ENCODE results near the gene MFNG.

Gene MFNG

DNA sequence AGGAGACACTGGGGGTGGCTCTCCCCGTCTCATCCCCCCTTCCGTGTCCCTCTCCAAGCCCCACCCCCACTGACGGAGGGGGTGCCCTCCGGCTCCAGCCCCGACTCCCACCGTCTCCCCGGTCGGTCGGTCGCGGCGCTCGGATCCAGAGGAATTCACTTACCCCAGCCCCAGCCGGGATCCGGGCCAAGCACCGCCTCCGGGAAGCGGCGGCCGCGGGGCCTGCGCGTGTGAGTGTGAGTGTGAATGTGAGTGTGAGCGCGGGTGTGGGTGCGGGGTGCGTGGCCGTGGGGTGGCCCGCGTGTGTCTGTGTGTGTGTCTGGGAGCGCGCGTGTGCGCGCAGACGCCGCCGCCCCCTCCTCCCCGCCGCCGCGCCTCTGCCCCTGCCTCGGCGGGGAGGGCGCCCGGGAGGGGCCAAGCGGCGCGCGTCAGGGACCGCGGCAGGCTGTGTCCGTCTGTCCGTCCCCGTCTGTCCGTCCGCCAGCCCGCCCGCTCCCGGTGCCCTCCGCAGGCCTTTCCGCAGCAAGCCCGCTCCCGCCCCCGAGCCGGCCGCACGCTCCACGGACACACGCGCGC lies 59.0 kb downstream of the MFNG start, which contains the start of gene ELFN2 (continued):
- no peak for TF ChIP-seq ZNF561 (tag by site-specific recombination; IDR thresholded peaks at IDR 0.05; ENCODE audit: borderline replicate concordance)
- TF ChIP-seq, protein P1, sequence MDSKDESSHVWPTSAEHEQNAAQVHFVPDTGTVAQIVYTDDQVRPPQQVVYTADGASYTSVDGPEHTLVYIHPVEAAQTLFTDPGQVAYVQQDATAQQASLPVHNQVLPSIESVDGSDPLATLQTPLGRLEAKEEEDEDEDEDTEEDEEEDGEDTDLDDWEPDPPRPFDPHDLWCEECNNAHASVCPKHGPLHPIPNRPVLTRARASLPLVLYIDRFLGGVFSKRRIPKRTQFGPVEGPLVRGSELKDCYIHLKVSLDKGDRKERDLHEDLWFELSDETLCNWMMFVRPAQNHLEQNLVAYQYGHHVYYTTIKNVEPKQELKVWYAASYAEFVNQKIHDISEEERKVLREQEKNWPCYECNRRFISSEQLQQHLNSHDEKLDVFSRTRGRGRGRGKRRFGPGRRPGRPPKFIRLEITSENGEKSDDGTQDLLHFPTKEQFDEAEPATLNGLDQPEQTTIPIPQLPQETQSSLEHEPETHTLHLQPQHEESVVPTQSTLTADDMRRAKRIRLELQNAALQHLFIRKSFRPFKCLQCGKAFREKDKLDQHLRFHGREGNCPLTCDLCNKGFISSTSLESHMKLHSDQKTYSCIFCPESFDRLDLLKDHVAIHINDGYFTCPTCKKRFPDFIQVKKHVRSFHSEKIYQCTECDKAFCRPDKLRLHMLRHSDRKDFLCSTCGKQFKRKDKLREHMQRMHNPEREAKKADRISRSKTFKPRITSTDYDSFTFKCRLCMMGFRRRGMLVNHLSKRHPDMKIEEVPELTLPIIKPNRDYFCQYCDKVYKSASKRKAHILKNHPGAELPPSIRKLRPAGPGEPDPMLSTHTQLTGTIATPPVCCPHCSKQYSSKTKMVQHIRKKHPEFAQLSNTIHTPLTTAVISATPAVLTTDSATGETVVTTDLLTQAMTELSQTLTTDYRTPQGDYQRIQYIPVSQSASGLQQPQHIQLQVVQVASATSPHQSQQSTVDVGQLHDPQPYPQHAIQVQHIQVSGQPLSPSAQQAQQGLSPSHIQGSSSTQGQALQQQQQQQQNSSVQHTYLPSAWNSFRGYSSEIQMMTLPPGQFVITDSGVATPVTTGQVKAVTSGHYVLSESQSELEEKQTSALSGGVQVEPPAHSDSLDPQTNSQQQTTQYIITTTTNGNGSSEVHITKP (tag by site-specific recombination; IDR thresholded peaks at IDR 0.05) = no peak
- no peak for TF ChIP-seq ZNF837 (tag by site-specific recombination; IDR thresholded peaks at IDR 0.05)
- TF ChIP-seq EGR2 (tag by site-specific recombination; IDR thresholded peaks at IDR 0.05; ENCODE audit: low read depth) = peak; percentile 88
- TF ChIP-seq ZBTB7A (tag by site-specific recombination; IDR thresholded peaks at IDR 0.05; ENCODE audit: low read depth) = 0 out of 2 replicates have a peak, but pooled peaks have one; percentile 31
- TF ChIP-seq, protein P2, sequence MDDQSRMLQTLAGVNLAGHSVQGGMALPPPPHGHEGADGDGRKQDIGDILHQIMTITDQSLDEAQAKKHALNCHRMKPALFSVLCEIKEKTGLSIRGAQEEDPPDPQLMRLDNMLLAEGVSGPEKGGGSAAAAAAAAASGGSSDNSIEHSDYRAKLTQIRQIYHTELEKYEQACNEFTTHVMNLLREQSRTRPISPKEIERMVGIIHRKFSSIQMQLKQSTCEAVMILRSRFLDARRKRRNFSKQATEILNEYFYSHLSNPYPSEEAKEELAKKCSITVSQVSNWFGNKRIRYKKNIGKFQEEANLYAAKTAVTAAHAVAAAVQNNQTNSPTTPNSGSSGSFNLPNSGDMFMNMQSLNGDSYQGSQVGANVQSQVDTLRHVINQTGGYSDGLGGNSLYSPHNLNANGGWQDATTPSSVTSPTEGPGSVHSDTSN (CRISPR knock-in tag; IDR thresholded peaks at IDR 0.05) = no peak
- no peak for TF ChIP-seq ZNF404 (tag by site-specific recombination; IDR thresholded peaks at IDR 0.05)
- no peak for TF ChIP-seq MZF1 (tag by site-specific recombination; IDR thresholded peaks at IDR 0.05; ENCODE audit: borderline replicate concordance)
- TF ChIP-seq ZNF530 (tag by site-specific recombination; IDR thresholded peaks at IDR 0.05; ENCODE audit: low read depth) = no peak
- TF ChIP-seq ZNF830 (tag by site-specific recombination; IDR thresholded peaks at IDR 0.05; ENCODE audit: low read depth) = no peak
- TF ChIP-seq ZNF391 (tag by site-specific recombination; IDR thresholded peaks at IDR 0.05; ENCODE audit: borderline replicate concordance, low read depth) = no peak
- TF ChIP-seq ZNF324 (tag by site-specific recombination; IDR thresholded peaks at IDR 0.05) = no peak
- TF ChIP-seq, protein P3, sequence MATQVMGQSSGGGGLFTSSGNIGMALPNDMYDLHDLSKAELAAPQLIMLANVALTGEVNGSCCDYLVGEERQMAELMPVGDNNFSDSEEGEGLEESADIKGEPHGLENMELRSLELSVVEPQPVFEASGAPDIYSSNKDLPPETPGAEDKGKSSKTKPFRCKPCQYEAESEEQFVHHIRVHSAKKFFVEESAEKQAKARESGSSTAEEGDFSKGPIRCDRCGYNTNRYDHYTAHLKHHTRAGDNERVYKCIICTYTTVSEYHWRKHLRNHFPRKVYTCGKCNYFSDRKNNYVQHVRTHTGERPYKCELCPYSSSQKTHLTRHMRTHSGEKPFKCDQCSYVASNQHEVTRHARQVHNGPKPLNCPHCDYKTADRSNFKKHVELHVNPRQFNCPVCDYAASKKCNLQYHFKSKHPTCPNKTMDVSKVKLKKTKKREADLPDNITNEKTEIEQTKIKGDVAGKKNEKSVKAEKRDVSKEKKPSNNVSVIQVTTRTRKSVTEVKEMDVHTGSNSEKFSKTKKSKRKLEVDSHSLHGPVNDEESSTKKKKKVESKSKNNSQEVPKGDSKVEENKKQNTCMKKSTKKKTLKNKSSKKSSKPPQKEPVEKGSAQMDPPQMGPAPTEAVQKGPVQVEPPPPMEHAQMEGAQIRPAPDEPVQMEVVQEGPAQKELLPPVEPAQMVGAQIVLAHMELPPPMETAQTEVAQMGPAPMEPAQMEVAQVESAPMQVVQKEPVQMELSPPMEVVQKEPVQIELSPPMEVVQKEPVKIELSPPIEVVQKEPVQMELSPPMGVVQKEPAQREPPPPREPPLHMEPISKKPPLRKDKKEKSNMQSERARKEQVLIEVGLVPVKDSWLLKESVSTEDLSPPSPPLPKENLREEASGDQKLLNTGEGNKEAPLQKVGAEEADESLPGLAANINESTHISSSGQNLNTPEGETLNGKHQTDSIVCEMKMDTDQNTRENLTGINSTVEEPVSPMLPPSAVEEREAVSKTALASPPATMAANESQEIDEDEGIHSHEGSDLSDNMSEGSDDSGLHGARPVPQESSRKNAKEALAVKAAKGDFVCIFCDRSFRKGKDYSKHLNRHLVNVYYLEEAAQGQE (tag by site-specific recombination; IDR thresholded peaks at IDR 0.05) = no peak
- TF ChIP-seq ZNF776 (tag by site-specific recombination; IDR thresholded peaks at IDR 0.05; ENCODE audit: borderline replicate concordance) = no peak
- TF ChIP-seq, protein P4, sequence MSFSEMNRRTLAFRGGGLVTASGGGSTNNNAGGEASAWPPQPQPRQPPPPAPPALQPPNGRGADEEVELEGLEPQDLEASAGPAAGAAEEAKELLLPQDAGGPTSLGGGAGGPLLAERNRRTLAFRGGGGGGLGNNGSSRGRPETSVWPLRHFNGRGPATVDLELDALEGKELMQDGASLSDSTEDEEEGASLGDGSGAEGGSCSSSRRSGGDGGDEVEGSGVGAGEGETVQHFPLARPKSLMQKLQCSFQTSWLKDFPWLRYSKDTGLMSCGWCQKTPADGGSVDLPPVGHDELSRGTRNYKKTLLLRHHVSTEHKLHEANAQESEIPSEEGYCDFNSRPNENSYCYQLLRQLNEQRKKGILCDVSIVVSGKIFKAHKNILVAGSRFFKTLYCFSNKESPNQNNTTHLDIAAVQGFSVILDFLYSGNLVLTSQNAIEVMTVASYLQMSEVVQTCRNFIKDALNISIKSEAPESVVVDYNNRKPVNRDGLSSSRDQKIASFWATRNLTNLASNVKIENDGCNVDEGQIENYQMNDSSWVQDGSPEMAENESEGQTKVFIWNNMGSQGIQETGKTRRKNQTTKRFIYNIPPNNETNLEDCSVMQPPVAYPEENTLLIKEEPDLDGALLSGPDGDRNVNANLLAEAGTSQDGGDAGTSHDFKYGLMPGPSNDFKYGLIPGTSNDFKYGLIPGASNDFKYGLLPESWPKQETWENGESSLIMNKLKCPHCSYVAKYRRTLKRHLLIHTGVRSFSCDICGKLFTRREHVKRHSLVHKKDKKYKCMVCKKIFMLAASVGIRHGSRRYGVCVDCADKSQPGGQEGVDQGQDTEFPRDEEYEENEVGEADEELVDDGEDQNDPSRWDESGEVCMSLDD (tag by site-specific recombination; IDR thresholded peaks at IDR 0.05) = peak; percentile 61; the same call in 1 of the 2 replicates
- no peak for TF ChIP-seq ZNF585B (tag by site-specific recombination; IDR thresholded peaks at IDR 0.05)
- no peak for TF ChIP-seq ZNF311 (tag by site-specific recombination; IDR thresholded peaks at IDR 0.05; ENCODE audit: borderline replicate concordance)
- TF ChIP-seq ZNF24 (tag by site-specific recombination; IDR thresholded peaks at IDR 0.05) = no peak
- TF ChIP-seq ZEB2 (tag by site-specific recombination; IDR thresholded peaks at IDR 0.05) = 0 out of 2 replicates have a peak, but pooled peaks have one; percentile 35
- TF ChIP-seq, protein P5, sequence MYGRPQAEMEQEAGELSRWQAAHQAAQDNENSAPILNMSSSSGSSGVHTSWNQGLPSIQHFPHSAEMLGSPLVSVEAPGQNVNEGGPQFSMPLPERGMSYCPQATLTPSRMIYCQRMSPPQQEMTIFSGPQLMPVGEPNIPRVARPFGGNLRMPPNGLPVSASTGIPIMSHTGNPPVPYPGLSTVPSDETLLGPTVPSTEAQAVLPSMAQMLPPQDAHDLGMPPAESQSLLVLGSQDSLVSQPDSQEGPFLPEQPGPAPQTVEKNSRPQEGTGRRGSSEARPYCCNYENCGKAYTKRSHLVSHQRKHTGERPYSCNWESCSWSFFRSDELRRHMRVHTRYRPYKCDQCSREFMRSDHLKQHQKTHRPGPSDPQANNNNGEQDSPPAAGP (tag by site-specific recombination; IDR thresholded peaks at IDR 0.05) = no peak
- no peak for TF ChIP-seq ZNF473 (tag by site-specific recombination; IDR thresholded peaks at IDR 0.05)
- TF ChIP-seq, protein P6, sequence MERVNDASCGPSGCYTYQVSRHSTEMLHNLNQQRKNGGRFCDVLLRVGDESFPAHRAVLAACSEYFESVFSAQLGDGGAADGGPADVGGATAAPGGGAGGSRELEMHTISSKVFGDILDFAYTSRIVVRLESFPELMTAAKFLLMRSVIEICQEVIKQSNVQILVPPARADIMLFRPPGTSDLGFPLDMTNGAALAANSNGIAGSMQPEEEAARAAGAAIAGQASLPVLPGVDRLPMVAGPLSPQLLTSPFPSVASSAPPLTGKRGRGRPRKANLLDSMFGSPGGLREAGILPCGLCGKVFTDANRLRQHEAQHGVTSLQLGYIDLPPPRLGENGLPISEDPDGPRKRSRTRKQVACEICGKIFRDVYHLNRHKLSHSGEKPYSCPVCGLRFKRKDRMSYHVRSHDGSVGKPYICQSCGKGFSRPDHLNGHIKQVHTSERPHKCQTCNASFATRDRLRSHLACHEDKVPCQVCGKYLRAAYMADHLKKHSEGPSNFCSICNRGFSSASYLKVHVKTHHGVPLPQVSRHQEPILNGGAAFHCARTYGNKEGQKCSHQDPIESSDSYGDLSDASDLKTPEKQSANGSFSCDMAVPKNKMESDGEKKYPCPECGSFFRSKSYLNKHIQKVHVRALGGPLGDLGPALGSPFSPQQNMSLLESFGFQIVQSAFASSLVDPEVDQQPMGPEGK (tag by site-specific recombination; IDR thresholded peaks at IDR 0.05) = peak; percentile 68; the same call in 1 of the 2 replicates
- TF ChIP-seq, protein P7, sequence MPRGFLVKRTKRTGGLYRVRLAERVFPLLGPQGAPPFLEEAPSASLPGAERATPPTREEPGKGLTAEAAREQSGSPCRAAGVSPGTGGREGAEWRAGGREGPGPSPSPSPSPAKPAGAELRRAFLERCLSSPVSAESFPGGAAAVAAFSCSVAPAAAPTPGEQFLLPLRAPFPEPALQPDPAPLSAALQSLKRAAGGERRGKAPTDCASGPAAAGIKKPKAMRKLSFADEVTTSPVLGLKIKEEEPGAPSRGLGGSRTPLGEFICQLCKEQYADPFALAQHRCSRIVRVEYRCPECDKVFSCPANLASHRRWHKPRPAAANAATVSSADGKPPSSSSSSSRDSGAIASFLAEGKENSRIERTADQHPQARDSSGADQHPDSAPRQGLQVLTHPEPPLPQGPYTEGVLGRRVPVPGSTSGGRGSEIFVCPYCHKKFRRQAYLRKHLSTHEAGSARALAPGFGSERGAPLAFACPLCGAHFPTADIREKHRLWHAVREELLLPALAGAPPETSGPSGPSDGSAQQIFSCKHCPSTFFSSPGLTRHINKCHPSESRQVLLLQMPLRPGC (tag by site-specific recombination; IDR thresholded peaks at IDR 0.05) = peak; percentile 63; the same call in 1 of the 2 replicates
